HepG2 (cell line): ENCODE data around the gene SHANK2. TPM values are rescaled to one million over a fixed set of nuclear protein-coding genes. Genes with fewer than 3 reads are reported as not detected.

Experiments used
- BHLHE40 ChIP-seq: IDR thresholded peaks from 2 replicates; pipeline ENCODE4 v1.6.1; 2011; ENCODE audit warnings: low read length, improper control_type of control experiment
- CREB1 ChIP-seq, 2 experiments: fragments of 450-650 bp in 1 of 2; IDR thresholded peaks; 2 replicates each; pipeline ENCODE4 v1.6.1; 2016 to 2017; ENCODE audit warnings: control low read depth in 1 of 2, mild to moderate bottlenecking in 1 of 2, missing compliant biosample characterization in 1 of 2, missing genetic modification characterization in 1 of 2
- DPF2 ChIP-seq: sonication (generic); formaldehyde crosslinking; IDR thresholded peaks from 2 replicates; pipeline ENCODE4 v1.4.0; 2020; ENCODE audit warnings: mild to moderate bottlenecking, low read depth, missing genetic modification reagents, borderline replicate concordance
- HIC2 ChIP-seq: sonication (generic); formaldehyde crosslinking; IDR thresholded peaks from 2 replicates; pipeline ENCODE4 v1.9.0; 2022; ENCODE audit warnings: low read depth, missing genetic modification reagents
- HMGXB4 ChIP-seq, 2 experiments: sonication (generic) in 1 of 2; formaldehyde crosslinking in 1 of 2; IDR thresholded peaks; 2 replicates each; pipeline versions ENCODE4 v1.4.0 to v1.6.1; 2018 to 2020; ENCODE audit warnings: missing genetic modification reagents in 2 of 2, borderline replicate concordance in 1 of 2, low read depth in 1 of 2, mild to moderate bottlenecking in 1 of 2, missing biosample characterization in 1 of 2
- JARID2 ChIP-seq: sonication (generic); formaldehyde crosslinking; IDR thresholded peaks from 2 replicates; pipeline ENCODE4 v1.8.1; 2023; ENCODE audit warnings: missing genetic modification reagents, inconsistent platforms; ENCODE audit not compliant: insufficient replicate concordance
- POGZ ChIP-seq: sonication (generic); formaldehyde crosslinking; IDR thresholded peaks from 2 replicates; pipeline ENCODE4 v1.4.0; 2020; ENCODE audit warnings: mild to moderate bottlenecking, missing genetic modification reagents
- RBAK ChIP-seq: sonication (generic); formaldehyde crosslinking; IDR thresholded peaks from 2 replicates; pipeline ENCODE4 v1.5.1; 2020; ENCODE audit warnings: mild to moderate bottlenecking, missing genetic modification reagents
- RNF2 ChIP-seq: fragments of 450-650 bp; conservative IDR thresholded peaks from 2 replicates; pipeline ENCODE4 v1.6.1; 2016; ENCODE audit warnings: low read depth
- SP4 ChIP-seq: sonication (generic); formaldehyde crosslinking; IDR thresholded peaks from 2 replicates; pipeline ENCODE4 v1.8.1; 2023; ENCODE audit warnings: mild to moderate bottlenecking, missing genetic modification reagents
- WIZ ChIP-seq: sonication (generic); formaldehyde crosslinking; IDR thresholded peaks from 2 replicates; pipeline ENCODE4 v1.5.1; 2020; ENCODE audit warnings: mild to moderate bottlenecking, missing genetic modification reagents
- YEATS4 ChIP-seq: sonication (generic); formaldehyde crosslinking; IDR thresholded peaks from 2 replicates; pipeline ENCODE4 v1.4.0; 2020; ENCODE audit warnings: missing genetic modification reagents, borderline replicate concordance
- ZBED4 ChIP-seq: sonication (generic); formaldehyde crosslinking; IDR thresholded peaks from 2 replicates; pipeline ENCODE4 v1.4.0; 2020; ENCODE audit warnings: missing genetic modification reagents, borderline replicate concordance
- ZNF138 ChIP-seq: sonication (generic); formaldehyde crosslinking; IDR thresholded peaks from 2 replicates; pipeline ENCODE4 v1.5.0; 2020; ENCODE audit warnings: mild to moderate bottlenecking, low read depth, missing genetic modification reagents
- ZNF224 ChIP-seq: sonication (generic); formaldehyde crosslinking; IDR thresholded peaks from 2 replicates; pipeline ENCODE4 v1.5.0; 2020; ENCODE audit warnings: mild to moderate bottlenecking, missing genetic modification reagents
- ZNF235 ChIP-seq: sonication (generic); formaldehyde crosslinking; IDR thresholded peaks from 2 replicates; pipeline ENCODE4 v1.8.1; 2023; ENCODE audit warnings: mild to moderate bottlenecking, missing genetic modification reagents, borderline replicate concordance
- ZNF275 ChIP-seq: sonication (generic); formaldehyde crosslinking; IDR thresholded peaks from 2 replicates; pipeline ENCODE4 v1.8.0; 2022; ENCODE audit warnings: missing genetic modification reagents, mild to moderate bottlenecking, inconsistent platforms, borderline replicate concordance
- ZNF512 ChIP-seq: sonication (generic); formaldehyde crosslinking; IDR thresholded peaks from 2 replicates; pipeline ENCODE4 v1.4.0; 2020; ENCODE audit warnings: mild to moderate bottlenecking, missing genetic modification reagents
- ZNF644 ChIP-seq: IDR thresholded peaks from 2 replicates; pipeline ENCODE4 v1.6.1; 2016; ENCODE audit warnings: low read depth
- polyA plus RNA-seq, 8 experiments: library from polyadenylated mRNA; depleted of rRNA in 3 of 8; stranded (reverse) in 7 of 8; unstranded in 1 of 8; fragments of >200 nt; fragmentation: Illumina TruSeq in 4 of 8; extraction: Trizol in 4 of 8; gene quantifications; 2 replicates each; pipeline versions ENCODE4 v1.2.1 to v1.2.3, GENCODE V29; 2011 to 2016; ENCODE audit warnings: low read depth in 4 of 8, missing spikeins in 1 of 8, mixed read lengths in 1 of 8; ENCODE audit not compliant: insufficient read depth in 1 of 8
- total RNA-seq, 5 experiments: library from RNA; depleted of rRNA; stranded (reverse); fragments of >200 nt; fragmentation: Illumina TruSeq; extraction: Trizol; gene quantifications; 2 replicates each; pipeline ENCODE4 v1.2.3, GENCODE V29; 2016; ENCODE audit warnings: low read depth in 1 of 5

Gene SHANK2
- total and polyA plus RNA-seq, 2 of the 13 experiments (the other 11 are each of a cell fraction or from before 2014, with no cell fraction given): 10.2 to 13.0 TPM

GRCh38 chr11:71251761-71252268 lies 562 bp downstream of the SHANK2 start (continued):
- no peak for TF ChIP-seq ZNF224 (CRISPR knock-in tag)
- TF ChIP-seq CREB1 (IDR thresholded peaks at IDR 0.05): no peak
- TF ChIP-seq CREB1 (CRISPR knock-in tag; IDR thresholded peaks at IDR 0.05): no peak
- TF ChIP-seq BHLHE40: no peak
- TF ChIP-seq RBAK: peak; percentile 39; the same call in 1 of the 2 replicates
- peak; percentile 85 to 96; a peak in 3 of 4 replicates for TF ChIP-seq HMGXB4 (CRISPR knock-in tag; IDR thresholded peaks at IDR 0.05; ENCODE audit: borderline replicate concordance in 1 of 2, low read depth in 1 of 2)
- no peak for TF ChIP-seq HIC2 (CRISPR knock-in tag)
- no peak for TF ChIP-seq ZNF235 (CRISPR knock-in tag)
- TF ChIP-seq ZNF275: 0 out of 2 replicates have a peak, but pooled peaks have one; percentile 58
- no peak for TF ChIP-seq YEATS4
- no peak for TF ChIP-seq WIZ
- TF ChIP-seq SP4 (CRISPR knock-in tag): no peak
- no peak for TF ChIP-seq ZNF512 (CRISPR knock-in tag)
- TF ChIP-seq POGZ: no peak
- peak; percentile 67; the same call in 1 of the 2 replicates for TF ChIP-seq ZBED4 (CRISPR knock-in tag)
- TF ChIP-seq RNF2: no peak
- no peak for TF ChIP-seq DPF2 (CRISPR knock-in tag)
- no peak for TF ChIP-seq ZNF138 (CRISPR knock-in tag)
- TF ChIP-seq ZNF644: no peak
- TF ChIP-seq JARID2 (CRISPR knock-in tag): no peak
